ENCODE measurements around the gene TGIF2.
"Not testable (repeated sequence)": the region's sequence is repeated elsewhere in the genome, so short reads cannot be mapped to it uniquely, and the experiment has no call there.

Gene TGIF2

DNA sequence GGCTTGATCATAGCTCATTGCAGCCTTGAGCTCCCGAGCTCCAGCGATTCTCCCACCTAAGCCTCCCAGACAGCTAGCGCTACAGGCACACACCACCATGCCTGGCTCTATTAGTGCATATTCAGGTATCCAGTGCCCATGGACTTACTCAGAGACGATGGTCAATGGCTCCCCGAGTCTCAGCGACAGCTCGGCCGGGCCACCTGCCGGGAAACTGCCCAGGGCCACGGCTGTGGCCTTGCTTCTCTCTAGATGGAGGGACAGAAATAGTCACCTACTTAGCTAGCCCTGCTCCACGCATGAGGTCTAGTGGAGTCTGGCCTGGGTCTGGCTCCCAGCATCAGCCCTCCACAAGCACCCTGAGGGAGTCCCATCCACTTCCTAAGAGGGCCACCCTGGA is 60.9 kb downstream of the TGIF2 start:
- H3K27me3 ChIP-seq (replicated peaks; ENCODE audit: insufficient read depth, low read length): no peaks in the 10 kb centered on the region
- H3K9ac ChIP-seq (ENCODE audit: low read length): no peak overlapping the region
- H4K20me1 ChIP-seq (ENCODE audit: insufficient read depth, low read length): no peaks in the 10 kb centered on the region
- no peaks in the 10 kb centered on the region for H3F3A ChIP-seq (ENCODE audit: insufficient read depth, low read length)
- H3K79me2 ChIP-seq (ENCODE audit: low read length): no peaks in the 10 kb centered on the region
- no peak overlapping the region for H3K27ac ChIP-seq (ENCODE audit: low read length)
- H3K4me2 ChIP-seq (ENCODE audit: low read depth, low read length): no peak overlapping the region
- no peak overlapping the region for H2AFZ ChIP-seq (ENCODE audit: low read length)
- no peak for DNase-seq
- TF ChIP-seq, protein P1, sequence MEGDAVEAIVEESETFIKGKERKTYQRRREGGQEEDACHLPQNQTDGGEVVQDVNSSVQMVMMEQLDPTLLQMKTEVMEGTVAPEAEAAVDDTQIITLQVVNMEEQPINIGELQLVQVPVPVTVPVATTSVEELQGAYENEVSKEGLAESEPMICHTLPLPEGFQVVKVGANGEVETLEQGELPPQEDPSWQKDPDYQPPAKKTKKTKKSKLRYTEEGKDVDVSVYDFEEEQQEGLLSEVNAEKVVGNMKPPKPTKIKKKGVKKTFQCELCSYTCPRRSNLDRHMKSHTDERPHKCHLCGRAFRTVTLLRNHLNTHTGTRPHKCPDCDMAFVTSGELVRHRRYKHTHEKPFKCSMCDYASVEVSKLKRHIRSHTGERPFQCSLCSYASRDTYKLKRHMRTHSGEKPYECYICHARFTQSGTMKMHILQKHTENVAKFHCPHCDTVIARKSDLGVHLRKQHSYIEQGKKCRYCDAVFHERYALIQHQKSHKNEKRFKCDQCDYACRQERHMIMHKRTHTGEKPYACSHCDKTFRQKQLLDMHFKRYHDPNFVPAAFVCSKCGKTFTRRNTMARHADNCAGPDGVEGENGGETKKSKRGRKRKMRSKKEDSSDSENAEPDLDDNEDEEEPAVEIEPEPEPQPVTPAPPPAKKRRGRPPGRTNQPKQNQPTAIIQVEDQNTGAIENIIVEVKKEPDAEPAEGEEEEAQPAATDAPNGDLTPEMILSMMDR (IDR thresholded peaks at IDR 0.05; ENCODE audit: low read length): no peak
- TF ChIP-seq EZH2 (optimal IDR thresholded peaks at IDR 0.05; ENCODE audit: low read depth, low read length): no peak
- TF ChIP-seq EZH2phosphoT487 (IDR thresholded peaks at IDR 0.05; ENCODE audit: low read length): no peak
- H3K36me3 ChIP-seq (replicated peaks; ENCODE audit: insufficient read depth, low read length): no peaks in the 10 kb centered on the region
- no peak overlapping the region for H3K4me3 ChIP-seq (ENCODE audit: low read length)
- no peaks in the 10 kb centered on the region for H3K9me2 ChIP-seq (replicated peaks; ENCODE audit: insufficient read depth, low read length)
- no peaks in the 10 kb centered on the region for H3K9me3 ChIP-seq (replicated peaks; ENCODE audit: insufficient read depth, low read length)
- peaks cover 11% of the 10 kb centered on the region for H3K4me1 ChIP-seq (ENCODE audit: low read length)

DNA sequence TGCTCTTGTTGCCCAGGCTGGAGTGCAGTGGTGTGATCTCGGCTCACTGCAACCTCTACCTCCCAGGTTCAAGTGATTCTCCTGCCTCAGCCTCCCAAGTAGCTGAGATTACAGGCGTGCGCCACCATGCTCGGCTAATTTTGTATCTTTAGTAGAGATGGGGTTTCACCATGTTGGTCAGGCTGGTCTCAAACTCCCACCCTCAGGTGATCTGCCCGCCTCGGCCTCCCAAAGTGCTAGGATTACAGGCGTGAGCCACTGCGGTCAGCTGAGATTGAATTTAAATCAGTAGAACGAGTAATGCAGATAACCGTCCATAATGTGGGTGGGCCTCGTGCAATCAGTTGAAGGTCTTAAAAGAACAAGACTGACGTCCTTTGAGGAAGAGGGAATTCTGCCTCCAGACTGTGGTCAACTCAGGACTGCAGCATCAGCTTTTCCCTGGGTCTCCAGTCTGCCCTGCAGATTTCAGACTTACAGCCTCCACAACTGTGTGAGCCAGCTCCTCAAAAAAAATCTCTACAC is 65.5 kb downstream of the TGIF2 start:
- H3K9me3 ChIP-seq (replicated peaks; ENCODE audit: insufficient read depth, low read length); H3K27me3 ChIP-seq (replicated peaks; ENCODE audit: insufficient read depth, low read length); H3K4me2 ChIP-seq (ENCODE audit: low read depth, low read length); H3F3A ChIP-seq (ENCODE audit: insufficient read depth, low read length); H4K20me1 ChIP-seq (ENCODE audit: insufficient read depth, low read length); DNase-seq; H2AFZ ChIP-seq (ENCODE audit: low read length); H3K27ac ChIP-seq (ENCODE audit: low read length); H3K9me2 ChIP-seq (replicated peaks; ENCODE audit: insufficient read depth, low read length); H3K36me3 ChIP-seq (replicated peaks; ENCODE audit: insufficient read depth, low read length); H3K4me3 ChIP-seq (ENCODE audit: low read length); H3K79me2 ChIP-seq (ENCODE audit: low read length); H3K4me1 ChIP-seq (ENCODE audit: low read length); H3K9ac ChIP-seq (ENCODE audit: low read length): not testable (repeated sequence)

DNA sequence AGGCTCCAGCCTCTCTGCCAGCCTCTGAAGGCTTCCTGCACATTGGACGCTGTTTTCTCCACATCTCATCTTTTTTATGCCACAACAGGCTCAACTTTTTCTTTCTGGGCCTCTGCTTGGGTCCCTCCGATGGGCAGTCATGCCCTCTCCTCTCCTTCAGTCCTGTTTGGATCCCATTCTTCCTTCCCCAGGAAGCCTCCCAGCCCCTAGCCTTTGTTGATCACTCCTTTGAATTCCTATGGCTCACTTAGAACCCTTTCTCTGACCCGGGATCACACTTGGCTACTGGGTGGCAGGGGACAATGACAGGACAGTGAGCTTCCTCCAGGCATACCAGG is 68.1 kb downstream of the TGIF2 start:
- DNase-seq: no peak
- Histone ChIP-seq H3K9ac (ENCODE audit: low read length) (no peak overlapping the region), H3K4me2 (ENCODE audit: low read depth, low read length) (no peak overlapping the region), H3K9me2 (replicated peaks; ENCODE audit: insufficient read depth, low read length) (no peaks in the 10 kb centered on the region), H3K27ac (ENCODE audit: low read length) (no peak overlapping the region), H3K4me3 (ENCODE audit: low read length) (no peak overlapping the region), H3F3A (ENCODE audit: insufficient read depth, low read length) (no peaks in the 10 kb centered on the region), H2AFZ (ENCODE audit: low read length) (no peak overlapping the region), H3K4me1 (ENCODE audit: low read length) (peaks cover 11% of the 10 kb centered on the region), H3K9me3 (replicated peaks; ENCODE audit: insufficient read depth, low read length) (no peaks in the 10 kb centered on the region), H3K36me3 (replicated peaks; ENCODE audit: insufficient read depth, low read length) (no peaks in the 10 kb centered on the region), H3K27me3 (replicated peaks; ENCODE audit: insufficient read depth, low read length) (no peaks in the 10 kb centered on the region), H4K20me1 (ENCODE audit: insufficient read depth, low read length) (no peaks in the 10 kb centered on the region), H3K79me2 (ENCODE audit: low read length) (no peaks in the 10 kb centered on the region)
- TF ChIP-seq, protein P1 (IDR thresholded peaks at IDR 0.05; ENCODE audit: low read length): no peak
- TF ChIP-seq EZH2 (optimal IDR thresholded peaks at IDR 0.05; ENCODE audit: low read depth, low read length): no peak
- no peak for TF ChIP-seq EZH2phosphoT487 (IDR thresholded peaks at IDR 0.05; ENCODE audit: low read length)

DNA sequence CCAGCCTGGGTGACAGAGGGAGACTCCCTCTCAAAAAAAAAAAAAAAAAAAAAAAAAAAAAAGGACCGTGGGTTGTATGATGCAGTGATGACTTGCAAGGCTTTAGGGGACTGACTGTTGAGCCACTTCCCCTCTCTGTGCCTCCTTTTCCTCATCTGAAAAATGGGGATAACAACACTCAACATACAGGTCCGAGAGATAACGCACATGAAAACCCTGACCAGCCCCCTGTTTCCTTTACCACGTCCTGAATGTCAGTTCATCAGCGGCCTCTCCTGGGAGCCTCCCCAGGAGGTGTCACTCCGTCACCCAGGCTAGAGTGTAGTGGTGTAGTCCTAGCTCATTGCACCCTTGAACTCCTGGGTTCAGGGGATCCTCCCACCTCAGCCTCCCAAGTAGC is 68.7 kb downstream of the TGIF2 start:
- Histone ChIP-seq H3K27ac (ENCODE audit: low read length) (no peak overlapping the region), H3K4me2 (ENCODE audit: low read depth, low read length) (no peak overlapping the region), H3K4me3 (ENCODE audit: low read length) (no peak overlapping the region)

More for the DNA sequence above, 68.7 kb downstream of the TGIF2 start:
- H3K27me3 ChIP-seq (replicated peaks; ENCODE audit: insufficient read depth, low read length): no peaks in the 10 kb centered on the region
- H3K9me2 ChIP-seq (replicated peaks; ENCODE audit: insufficient read depth, low read length): no peaks in the 10 kb centered on the region
- H3K9ac ChIP-seq (ENCODE audit: low read length): no peak overlapping the region
- H4K20me1 ChIP-seq (ENCODE audit: insufficient read depth, low read length): no peaks in the 10 kb centered on the region
- no peak for DNase-seq
- no peaks in the 10 kb centered on the region for H3K79me2 ChIP-seq (ENCODE audit: low read length)
- no peaks in the 10 kb centered on the region for H3K9me3 ChIP-seq (replicated peaks; ENCODE audit: insufficient read depth, low read length)
- no peak for TF ChIP-seq EZH2phosphoT487 (IDR thresholded peaks at IDR 0.05; ENCODE audit: low read length)
- no peak for TF ChIP-seq EZH2 (optimal IDR thresholded peaks at IDR 0.05; ENCODE audit: low read depth, low read length)
- TF ChIP-seq, protein P1 (IDR thresholded peaks at IDR 0.05; ENCODE audit: low read length): no peak
- H3K36me3 ChIP-seq (replicated peaks; ENCODE audit: insufficient read depth, low read length): no peaks in the 10 kb centered on the region
- H2AFZ ChIP-seq (ENCODE audit: low read length): no peak overlapping the region
- H3K4me1 ChIP-seq (ENCODE audit: low read length): peaks cover 11% of the 10 kb centered on the region
- H3F3A ChIP-seq (ENCODE audit: insufficient read depth, low read length): no peaks in the 10 kb centered on the region

Measured in MM.1S (cell line).